NCI-H69 (cell line): ENCODE results near the gene GRWD1.

Experiments used
- DNase-seq: peaks from one replicate; lab custom pipeline; 2025; lab: John Stamatoyannopoulos, UW

Gene GRWD1

GRCh38 chr19:48497728-48498594, 52.2 kb downstream of the GRWD1 start:
- DNase-seq = no peak

- DNase-seq = peak; percentile 29
Observed at GRCh38 chr19:48498595-48499311, 53.0 kb downstream of the GRWD1 start.

DNA sequence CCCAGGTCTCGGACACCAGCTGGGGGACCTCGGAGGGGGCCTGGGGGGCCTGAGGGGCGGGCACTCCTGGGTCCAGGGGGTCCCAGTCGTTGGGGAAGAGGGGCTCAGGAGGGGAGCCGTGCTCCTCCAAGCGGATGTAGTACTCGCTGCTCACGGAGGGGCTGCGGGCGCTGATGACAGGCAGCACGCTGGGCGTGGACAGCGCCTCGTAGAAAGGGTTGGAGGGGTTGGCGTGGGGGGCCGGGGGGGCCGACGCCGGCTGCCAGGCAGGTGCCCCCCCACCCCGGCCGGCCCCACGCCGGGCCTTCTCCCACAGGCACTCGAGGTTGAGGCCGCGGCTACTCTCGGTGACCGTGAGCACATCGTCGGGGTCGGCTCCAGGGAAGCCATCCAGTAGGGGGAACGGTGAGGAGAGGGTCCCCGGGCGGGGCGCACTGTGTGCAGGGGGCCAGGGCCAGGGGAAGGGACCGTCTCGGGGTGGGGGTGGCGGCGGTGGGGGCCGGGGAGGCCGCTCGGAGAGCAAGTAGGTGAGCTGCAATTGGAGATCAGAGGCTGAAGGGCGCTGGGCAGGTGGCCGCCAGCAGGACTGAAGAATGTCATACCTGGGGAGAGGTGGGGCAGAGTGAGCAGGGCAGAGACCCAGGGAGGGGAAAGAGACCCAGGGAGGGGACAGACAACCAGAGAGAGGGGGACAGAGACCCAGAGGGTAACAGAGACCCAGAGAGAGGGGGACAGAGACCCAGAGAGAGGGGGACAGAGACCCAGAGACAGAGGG, 53.7 kb downstream of the GRWD1 start:
- DNase-seq = peak; percentile 42

DNA sequence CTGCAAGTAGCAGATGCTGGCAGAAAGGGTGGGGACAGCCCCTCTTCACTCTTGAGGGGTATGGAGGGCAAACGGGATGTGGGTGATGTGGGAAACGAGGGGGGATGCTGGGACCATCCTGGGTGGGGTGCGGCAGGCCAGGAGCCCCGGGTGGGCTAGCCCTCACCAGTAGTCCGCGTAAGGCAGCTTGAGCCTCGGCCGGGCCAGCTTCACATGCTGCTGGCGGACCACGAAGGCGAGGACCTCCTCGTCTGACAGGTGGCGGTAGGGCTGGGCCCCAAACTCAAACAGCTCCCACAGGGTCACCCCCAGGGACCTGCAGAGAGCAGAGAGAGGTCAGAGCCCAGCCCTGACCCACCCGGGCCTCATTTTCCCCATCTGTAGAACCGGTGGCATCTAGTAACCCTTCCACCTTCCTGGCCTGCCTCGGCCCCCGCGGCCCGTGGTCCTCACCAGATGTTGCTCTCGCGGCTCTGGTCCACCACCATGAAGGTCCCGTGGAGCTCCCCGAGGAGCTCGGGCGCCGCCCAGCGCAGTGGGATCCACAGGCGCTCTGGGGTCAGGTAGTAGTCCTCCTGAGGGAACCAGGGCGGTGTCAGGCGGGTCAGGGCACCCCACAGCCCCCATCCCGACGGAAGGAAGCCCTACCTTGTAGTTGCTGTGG, 55.2 kb downstream of the GRWD1 start:
- no peak for DNase-seq

GRCh38 chr19:48501494-48502349, 55.9 kb downstream of the GRWD1 start:
- peak; percentile 99 for DNase-seq

DNA sequence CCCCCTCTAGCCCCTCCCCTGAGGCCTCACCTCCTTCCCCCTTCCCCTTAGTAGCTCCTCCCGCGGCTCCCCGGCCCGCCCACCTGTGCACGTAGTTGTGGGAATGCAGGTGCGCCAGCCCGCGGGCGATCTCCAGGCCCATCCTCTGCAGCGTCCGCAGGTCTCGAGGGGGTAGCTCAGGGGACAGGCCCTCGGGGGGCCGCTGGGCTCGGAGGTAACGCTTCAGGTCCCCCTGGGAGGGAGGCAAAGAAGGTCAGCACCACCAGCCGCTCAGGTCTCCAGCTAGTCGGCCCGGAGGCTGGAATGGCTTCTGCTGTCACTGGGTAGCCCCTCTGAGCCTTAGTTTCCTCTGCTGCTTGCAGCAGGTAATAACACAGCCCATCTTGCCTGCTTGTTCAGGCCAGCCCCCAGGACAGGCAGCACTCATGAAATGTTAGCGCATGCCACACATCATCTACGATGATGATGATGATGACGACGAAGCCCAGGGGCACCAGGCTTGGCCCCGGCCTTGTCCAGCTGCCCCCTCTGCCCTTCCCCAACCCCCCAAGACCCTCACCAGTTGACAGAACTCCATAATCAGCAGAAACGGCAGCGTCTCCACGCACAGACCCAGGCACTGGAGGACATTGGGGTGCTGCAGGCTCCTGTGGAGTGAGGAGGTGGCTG, 56.7 kb downstream of the GRWD1 start:
- no peak for DNase-seq

DNA sequence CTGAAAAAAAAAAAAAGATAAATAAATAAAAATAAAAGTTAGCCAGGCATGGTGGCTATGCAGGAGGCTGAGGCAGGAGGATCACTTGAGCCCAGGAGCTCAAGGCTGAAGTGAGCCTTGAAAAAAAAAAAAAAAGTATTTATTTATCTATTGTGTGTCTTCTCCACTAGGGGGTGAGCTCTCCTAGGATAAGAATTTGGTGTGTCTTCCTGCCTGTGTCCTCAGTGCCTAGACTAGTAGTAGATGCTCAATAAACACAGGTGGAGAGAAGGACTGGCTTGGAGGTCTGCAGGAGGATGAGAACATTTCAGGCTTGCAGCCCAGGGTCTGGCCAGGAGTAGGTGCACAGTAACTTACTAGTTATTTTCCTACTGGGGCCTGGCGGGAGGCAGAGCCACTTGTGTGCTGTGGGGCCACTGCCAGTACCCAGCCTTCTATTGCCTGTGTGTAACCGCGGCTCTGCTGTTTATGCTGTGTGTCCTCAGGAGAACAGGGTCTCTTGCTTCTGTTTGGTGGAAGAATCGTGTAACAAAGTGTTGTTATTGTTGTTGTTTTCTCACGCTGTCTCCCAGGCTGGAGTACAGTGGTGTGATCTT, 60.5 kb downstream of the GRWD1 start:
- peak; percentile 82 for DNase-seq
